Iris pigment epithelial cell (primary cell): ENCODE measurements around the gene DHRS1.
"Not testable (repeated sequence)": the region's sequence is repeated elsewhere in the genome, so short reads cannot be mapped to it uniquely, and the experiment has no call there.

Experiments used
- DNase-seq: peaks from one replicate; pipeline ENCODE4 v3.0.0-alpha.2; 2011; ENCODE audit warnings: low read depth

Gene DHRS1

GRCh38 chr14:24327914-24328313 lies 28.3 kb upstream of the DHRS1 start:
- DNase-seq, result not testable (repeated sequence)

- DNase-seq, result no peak
Observed at GRCh38 chr14:24327303-24327702, 27.7 kb upstream of the DHRS1 start.

- DNase-seq, result no peak
Observed at GRCh38 chr14:24325963-24326362, 26.4 kb upstream of the DHRS1 start.

GRCh38 chr14:24325041-24325530 lies 25.5 kb upstream of the DHRS1 start:
- no peak for DNase-seq

GRCh38 chr14:24324024-24324423 lies 24.4 kb upstream of the DHRS1 start:
- no peak for DNase-seq

GRCh38 chr14:24323341-24323740 lies 23.8 kb upstream of the DHRS1 start:
- no peak for DNase-seq

GRCh38 chr14:24322672-24323071 lies 23.1 kb upstream of the DHRS1 start:
- DNase-seq, result no peak

GRCh38 chr14:24321212-24321975 lies 21.8 kb upstream of the DHRS1 start:
- no peak for DNase-seq

GRCh38 chr14:24317141-24317928 lies 17.8 kb upstream of the DHRS1 start:
- no peak for DNase-seq

- DNase-seq, result no peak
Observed at GRCh38 chr14:24316597-24316950, 17.0 kb upstream of the DHRS1 start.

- peak; percentile 23 for DNase-seq
Observed at GRCh38 chr14:24315807-24316596, 16.4 kb upstream of the DHRS1 start.

- DNase-seq, result no peak
Observed at GRCh38 chr14:24315243-24315806, 15.7 kb upstream of the DHRS1 start.

- no peak for DNase-seq
Observed at GRCh38 chr14:24314377-24315193, 15.0 kb upstream of the DHRS1 start.

- no peak for DNase-seq
Observed at GRCh38 chr14:24313913-24314312, 14.3 kb upstream of the DHRS1 start.

GRCh38 chr14:24312736-24313507 lies 13.3 kb upstream of the DHRS1 start:
- DNase-seq, result peak; percentile 31

GRCh38 chr14:24311837-24312615 lies 12.4 kb upstream of the DHRS1 start:
- DNase-seq, result no peak

- DNase-seq, result peak; percentile 85
Observed at GRCh38 chr14:24310646-24311604, 11.3 kb upstream of the DHRS1 start, which contains the start of gene LTB4R. LTB4R (plus strand) TSS chr14:24311502; CDS start chr14:24315652, 4,150 bp downstream.

- no peak for DNase-seq
Observed at GRCh38 chr14:24310265-24310645, 10.7 kb upstream of the DHRS1 start.
